ENCODE measurements around the gene UQCC5.

UQCC5 gene

GRCh38 chr3:52493232-52494017 is 43.0 kb upstream of the UQCC5 start:
- Histone ChIP-seq H3K27me3 (ENCODE audit: control insufficient read depth, insufficient read depth, low read length, poor library complexity, severe bottlenecking) (no peaks in the 10 kb centered on the region), H3K4me1 (ENCODE audit: control insufficient read depth, insufficient read depth, low read length) (no peaks in the 10 kb centered on the region), H3K9me3 (ENCODE audit: control insufficient read depth, low read length) (no peaks in the 10 kb centered on the region), H3K4me3 (ENCODE audit: insufficient read depth, low read depth, low read length) (no peak overlapping the region), H3K36me3 (ENCODE audit: control insufficient read depth, insufficient read depth, low read length) (peaks cover 24% of the 10 kb centered on the region), H3K27ac (ENCODE audit: insufficient read depth, low read depth, low read length, poor library complexity, severe bottlenecking) (no peak overlapping the region)
- WGBS, 2 experiments: 93 to 95% methylated on average over 7 of the region's 7 CpGs

DNA sequence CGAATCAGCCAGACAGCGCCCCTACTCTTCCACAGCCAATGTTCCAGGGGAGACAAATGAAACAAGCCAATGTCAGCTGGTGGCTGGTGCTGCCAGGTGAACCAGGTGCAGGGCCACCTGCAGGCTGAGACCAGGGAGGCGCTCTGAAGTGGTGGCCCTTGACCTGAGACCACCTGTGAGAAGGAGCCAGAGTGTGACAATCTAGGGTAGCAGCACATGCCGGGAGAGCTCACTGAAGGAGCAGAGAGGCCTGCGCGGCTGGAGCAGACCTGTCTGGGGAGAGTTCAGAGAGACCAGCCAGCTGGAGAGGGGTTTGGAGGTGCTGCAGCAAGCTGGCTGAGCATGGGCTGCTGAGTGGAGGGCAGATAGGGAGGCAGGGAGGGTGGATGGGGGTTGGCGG is 42.0 kb upstream of the UQCC5 start:
- no peaks in the 10 kb centered on the region for H3K9me3 ChIP-seq (ENCODE audit: control insufficient read depth, low read length)
- no peak overlapping the region for H3K4me3 ChIP-seq (ENCODE audit: insufficient read depth, low read depth, low read length)
- peaks cover 20% of the 10 kb centered on the region for H3K36me3 ChIP-seq (ENCODE audit: control insufficient read depth, insufficient read depth, low read length)
- H3K4me1 ChIP-seq (ENCODE audit: control insufficient read depth, insufficient read depth, low read length): no peaks in the 10 kb centered on the region
- 91 to 94% methylated on average over 7 of the region's 7 CpGs for WGBS, 2 experiments
- no peaks in the 10 kb centered on the region for H3K27me3 ChIP-seq (ENCODE audit: control insufficient read depth, insufficient read depth, low read length, poor library complexity, severe bottlenecking)
- no peak overlapping the region for H3K27ac ChIP-seq (ENCODE audit: insufficient read depth, low read depth, low read length, poor library complexity, severe bottlenecking)

- Histone ChIP-seq H3K9me3 (ENCODE audit: control insufficient read depth, low read length) (no peaks in the 10 kb centered on the region), H3K4me3 (ENCODE audit: insufficient read depth, low read depth, low read length) (no peak within 1 kb of the TSS), H3K27ac (ENCODE audit: insufficient read depth, low read depth, low read length, poor library complexity, severe bottlenecking) (no peak within 1 kb of the TSS), H3K4me1 (ENCODE audit: control insufficient read depth, insufficient read depth, low read length) (no peaks in the 10 kb centered on the region), H3K27me3 (ENCODE audit: control insufficient read depth, insufficient read depth, low read length, poor library complexity, severe bottlenecking) (no peaks in the 10 kb centered on the region), H3K36me3 (ENCODE audit: control insufficient read depth, insufficient read depth, low read length) (peaks cover 14% of the 10 kb centered on the region)
- 86 to 87% methylated on average over 25 of the region's 25 CpGs for WGBS, 2 experiments
Observed at GRCh38 chr3:52494886-52495495, 41.4 kb upstream of the UQCC5 start, which contains the start of gene STAB1. TSS of gene STAB1 (plus strand) at chr3:52495338. CDS start at chr3:52495414, 76 bp downstream.

DNA sequence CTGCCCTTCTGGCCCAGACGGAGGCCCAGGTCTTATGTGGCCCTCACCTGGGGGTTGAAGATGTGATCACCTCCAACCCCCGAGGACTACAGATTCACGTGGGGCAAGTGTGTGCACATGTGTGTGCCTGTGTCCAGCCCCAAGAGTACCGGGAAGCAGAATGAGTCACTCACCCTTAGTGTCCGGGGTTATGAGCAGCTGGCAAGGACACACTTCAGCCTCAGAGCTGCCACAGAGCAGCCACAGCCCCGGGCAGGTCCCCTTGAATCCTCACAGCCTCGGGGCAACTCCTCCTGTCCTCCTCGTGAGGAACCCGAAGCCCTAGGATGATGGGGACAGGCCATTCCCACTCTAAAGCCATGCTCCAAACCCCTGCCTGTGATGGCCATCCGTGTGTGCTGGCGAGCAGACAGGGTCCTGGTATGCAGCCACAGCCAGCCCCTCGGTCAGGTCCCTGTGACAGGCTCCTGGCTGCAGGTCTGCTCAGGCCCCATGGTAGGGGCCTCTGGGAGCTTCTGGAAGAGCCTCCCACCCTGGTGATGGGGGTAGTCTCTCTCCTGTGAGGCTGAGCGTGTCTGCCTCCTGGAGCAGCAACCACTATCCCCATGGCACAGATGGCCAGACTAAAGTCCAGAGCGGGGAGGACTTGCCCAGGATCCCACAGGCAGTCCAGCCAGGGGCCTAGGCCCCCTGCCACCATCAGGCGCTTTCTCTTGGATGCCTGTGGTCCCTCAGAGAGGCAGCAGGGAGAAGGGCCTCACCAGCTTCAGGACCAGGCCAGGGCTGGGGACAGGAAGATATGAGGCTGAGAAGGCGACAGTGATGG is 40.4 kb upstream of the UQCC5 start:
- Histone ChIP-seq H3K9me3 (ENCODE audit: control insufficient read depth, low read length) (no peaks in the 10 kb centered on the region), H3K27ac (ENCODE audit: insufficient read depth, low read depth, low read length, poor library complexity, severe bottlenecking) (no peak overlapping the region), H3K4me1 (ENCODE audit: control insufficient read depth, insufficient read depth, low read length) (no peaks in the 10 kb centered on the region), H3K4me3 (ENCODE audit: insufficient read depth, low read depth, low read length) (no peak overlapping the region), H3K36me3 (ENCODE audit: control insufficient read depth, insufficient read depth, low read length) (peaks cover 8% of the 10 kb centered on the region), H3K27me3 (ENCODE audit: control insufficient read depth, insufficient read depth, low read length, poor library complexity, severe bottlenecking) (no peaks in the 10 kb centered on the region)
- 92 to 93% methylated on average over 16 of the region's 16 CpGs for WGBS, 2 experiments

DNA sequence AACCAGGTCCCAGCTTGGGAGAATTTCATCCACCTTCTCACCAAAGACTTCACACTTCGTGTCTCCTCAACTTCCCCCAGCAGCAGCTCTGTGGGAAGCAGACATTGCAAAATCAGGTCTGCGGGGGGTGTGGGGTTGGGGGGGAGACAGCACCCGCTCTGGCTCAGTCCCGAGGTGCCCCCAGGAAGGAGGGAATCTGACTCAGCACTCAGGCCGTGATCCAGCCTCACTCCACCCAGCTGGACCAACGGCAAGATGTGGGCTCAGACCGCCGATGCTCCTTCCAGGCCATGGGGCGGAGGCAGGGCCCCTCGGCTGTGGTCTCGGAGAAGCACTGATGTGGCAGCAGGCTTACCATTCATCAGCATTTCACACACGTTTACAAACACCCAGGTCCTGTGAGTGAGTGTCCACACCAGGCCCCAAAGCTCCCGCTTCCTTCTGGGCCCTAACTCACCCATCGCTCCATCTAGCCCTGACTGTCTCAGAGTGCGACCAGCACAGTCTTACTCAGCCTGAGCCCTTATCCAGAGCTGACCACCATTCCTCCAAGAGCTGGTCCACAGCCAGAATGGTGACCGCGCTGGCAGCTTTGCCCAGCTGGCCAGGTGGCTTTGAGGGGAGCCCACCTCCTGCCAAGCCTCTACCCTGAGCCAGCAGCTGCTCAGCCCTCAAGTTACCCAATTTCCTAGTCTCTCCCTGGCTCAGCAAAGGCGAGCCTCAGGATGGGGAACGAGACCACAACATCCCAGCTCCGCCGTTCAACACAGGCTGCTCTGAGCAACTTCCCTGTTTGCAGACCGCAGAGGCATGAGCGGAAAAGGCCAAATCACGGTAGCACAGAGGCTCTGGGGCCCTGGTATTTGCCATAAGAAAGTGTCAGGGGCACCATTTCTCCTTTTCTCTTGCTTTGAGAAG is 38.0 kb upstream of the UQCC5 start:
- WGBS, 2 experiments: 91 to 93% methylated on average over 24 of the region's 24 CpGs

GRCh38 chr3:52501046-52501445 is 35.4 kb upstream of the UQCC5 start:
- 92 to 93% methylated on average over 11 of the region's 11 CpGs for WGBS, 2 experiments
- H3K36me3 ChIP-seq (ENCODE audit: control insufficient read depth, insufficient read depth, low read length): no peaks in the 10 kb centered on the region
- no peak overlapping the region for H3K27ac ChIP-seq (ENCODE audit: insufficient read depth, low read depth, low read length, poor library complexity, severe bottlenecking)

More for the DNA sequence above, 38.0 kb upstream of the UQCC5 start:
- no peak overlapping the region for H3K4me3 ChIP-seq (ENCODE audit: insufficient read depth, low read depth, low read length)
- H3K36me3 ChIP-seq (ENCODE audit: control insufficient read depth, insufficient read depth, low read length): no peaks in the 10 kb centered on the region
- no peaks in the 10 kb centered on the region for H3K9me3 ChIP-seq (ENCODE audit: control insufficient read depth, low read length)
- no peak overlapping the region for H3K27ac ChIP-seq (ENCODE audit: insufficient read depth, low read depth, low read length, poor library complexity, severe bottlenecking)
- no peaks in the 10 kb centered on the region for H3K4me1 ChIP-seq (ENCODE audit: control insufficient read depth, insufficient read depth, low read length)
- H3K27me3 ChIP-seq (ENCODE audit: control insufficient read depth, insufficient read depth, low read length, poor library complexity, severe bottlenecking): no peaks in the 10 kb centered on the region

DNA sequence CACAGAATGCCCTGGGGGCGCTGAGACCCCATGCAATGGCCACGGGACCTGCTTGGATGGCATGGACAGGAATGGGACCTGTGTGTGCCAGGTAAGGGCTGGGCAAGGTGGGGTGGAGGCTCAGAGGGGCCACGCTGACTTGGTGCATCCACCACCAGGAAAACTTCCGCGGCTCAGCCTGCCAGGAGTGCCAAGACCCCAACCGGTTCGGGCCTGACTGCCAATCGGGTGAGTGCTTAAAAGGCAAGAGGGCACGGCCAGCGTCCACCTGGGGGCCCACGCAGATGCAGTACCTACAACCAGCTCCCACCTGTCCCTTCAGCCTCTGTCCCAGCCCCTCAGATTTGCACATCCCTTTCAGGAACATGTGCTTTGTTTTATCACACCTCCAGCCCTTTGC is 34.4 kb upstream of the UQCC5 start:
- H3K4me1 ChIP-seq (ENCODE audit: control insufficient read depth, insufficient read depth, low read length): peaks cover 5% of the 10 kb centered on the region
- no peak overlapping the region for H3K4me3 ChIP-seq (ENCODE audit: insufficient read depth, low read depth, low read length)
- no peaks in the 10 kb centered on the region for H3K27me3 ChIP-seq (ENCODE audit: control insufficient read depth, insufficient read depth, low read length, poor library complexity, severe bottlenecking)
- no peak overlapping the region for H3K27ac ChIP-seq (ENCODE audit: insufficient read depth, low read depth, low read length, poor library complexity, severe bottlenecking)
- no peaks in the 10 kb centered on the region for H3K36me3 ChIP-seq (ENCODE audit: control insufficient read depth, insufficient read depth, low read length)
- WGBS, 2 experiments: 92 to 93% methylated on average over 11 of the region's 11 CpGs
- no peaks in the 10 kb centered on the region for H3K9me3 ChIP-seq (ENCODE audit: control insufficient read depth, low read length)

More at GRCh38 chr3:52501046-52501445, 35.4 kb upstream of the UQCC5 start:
- Histone ChIP-seq H3K9me3 (ENCODE audit: control insufficient read depth, low read length) (no peaks in the 10 kb centered on the region), H3K27me3 (ENCODE audit: control insufficient read depth, insufficient read depth, low read length, poor library complexity, severe bottlenecking) (no peaks in the 10 kb centered on the region), H3K4me3 (ENCODE audit: insufficient read depth, low read depth, low read length) (no peak overlapping the region), H3K4me1 (ENCODE audit: control insufficient read depth, insufficient read depth, low read length) (peaks cover 2% of the 10 kb centered on the region)

DNA sequence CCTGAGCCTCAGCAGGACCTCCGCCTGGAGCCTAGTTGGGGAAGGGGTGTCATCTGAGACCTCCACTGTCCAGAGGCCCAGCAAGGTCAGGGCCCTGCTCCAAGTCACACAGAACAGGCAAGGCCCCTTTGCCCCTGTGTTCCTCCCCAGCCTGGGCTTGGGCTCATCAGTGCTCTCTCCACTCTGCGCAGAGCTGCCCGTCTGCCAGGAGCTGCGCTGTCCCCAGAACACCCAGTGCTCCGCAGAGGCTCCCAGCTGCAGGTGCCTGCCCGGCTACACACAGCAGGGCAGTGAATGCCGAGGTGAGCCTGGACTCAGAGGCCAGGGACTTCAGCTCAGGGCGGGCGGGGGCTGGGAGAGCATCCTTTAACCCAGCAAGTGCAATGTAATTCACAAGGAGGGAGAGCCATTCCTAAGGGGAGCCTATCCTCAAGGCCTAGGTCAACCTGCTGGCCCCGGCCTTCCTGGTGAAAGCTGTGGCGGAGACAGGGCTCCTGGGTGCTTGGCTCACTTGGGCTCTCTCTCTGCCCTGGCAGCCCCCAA is 33.5 kb upstream of the UQCC5 start:
- no peak overlapping the region for H3K27ac ChIP-seq (ENCODE audit: insufficient read depth, low read depth, low read length, poor library complexity, severe bottlenecking)
- no peaks in the 10 kb centered on the region for H3K27me3 ChIP-seq (ENCODE audit: control insufficient read depth, insufficient read depth, low read length, poor library complexity, severe bottlenecking)
- H3K36me3 ChIP-seq (ENCODE audit: control insufficient read depth, insufficient read depth, low read length): no peaks in the 10 kb centered on the region
- H3K9me3 ChIP-seq (ENCODE audit: control insufficient read depth, low read length): no peaks in the 10 kb centered on the region
- H3K4me3 ChIP-seq (ENCODE audit: insufficient read depth, low read depth, low read length): no peak overlapping the region
- 90 to 93% methylated on average over 11 of the region's 11 CpGs for WGBS, 2 experiments
- peaks cover 5% of the 10 kb centered on the region for H3K4me1 ChIP-seq (ENCODE audit: control insufficient read depth, insufficient read depth, low read length)

DNA sequence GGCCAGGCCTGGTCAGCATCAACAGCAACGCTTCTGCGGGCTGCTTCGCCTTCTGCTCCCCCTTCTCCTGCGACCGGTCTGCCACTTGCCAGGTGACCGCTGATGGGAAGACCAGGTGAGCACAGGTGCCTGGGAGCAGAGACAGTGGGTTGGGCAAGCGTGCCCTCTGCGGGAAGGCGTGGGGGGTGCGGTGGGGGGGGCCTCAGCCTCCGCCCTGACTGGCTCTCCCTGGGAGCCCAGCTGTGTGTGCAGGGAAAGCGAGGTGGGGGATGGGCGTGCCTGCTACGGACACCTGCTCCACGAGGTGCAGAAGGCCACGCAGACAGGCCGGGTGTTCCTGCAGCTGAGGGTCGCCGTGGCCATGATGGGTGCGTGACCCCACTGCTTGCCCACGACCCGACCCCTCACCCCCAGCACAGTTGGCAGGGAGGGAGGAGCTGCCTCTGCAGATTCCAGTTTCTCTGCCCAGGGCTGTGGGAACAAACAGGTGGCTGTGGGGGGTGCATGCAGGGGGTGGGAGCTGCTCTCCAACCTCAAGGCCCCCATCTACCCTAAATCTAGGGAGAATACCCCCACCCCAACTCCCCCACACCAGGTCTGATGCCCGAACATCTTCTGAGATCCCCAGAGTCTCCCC is 32.5 kb upstream of the UQCC5 start:
- Histone ChIP-seq H3K4me1 (ENCODE audit: control insufficient read depth, insufficient read depth, low read length) (peaks cover 5% of the 10 kb centered on the region), H3K27me3 (ENCODE audit: control insufficient read depth, insufficient read depth, low read length, poor library complexity, severe bottlenecking) (no peaks in the 10 kb centered on the region), H3K36me3 (ENCODE audit: control insufficient read depth, insufficient read depth, low read length) (no peaks in the 10 kb centered on the region), H3K9me3 (ENCODE audit: control insufficient read depth, low read length) (no peaks in the 10 kb centered on the region), H3K27ac (ENCODE audit: insufficient read depth, low read depth, low read length, poor library complexity, severe bottlenecking) (no peak overlapping the region), H3K4me3 (ENCODE audit: insufficient read depth, low read depth, low read length) (no peak overlapping the region)
- WGBS, 2 experiments: 79 to 84% methylated on average over 23 of the region's 23 CpGs

All from ectodermal cell (in vitro differentiated cells).